ENCODE measurements around the gene SLC9A5. TPM values are rescaled to one million over a fixed set of nuclear protein-coding genes. Genes with fewer than 3 reads are reported as not detected.

Gene SLC9A5
- total and polyA plus RNA-seq, 9 of the 15 experiments (the other 6 are each of a cell fraction or from before 2014, with no cell fraction given) = 0.06 to 3.1 (median 1.2) TPM

DNA sequence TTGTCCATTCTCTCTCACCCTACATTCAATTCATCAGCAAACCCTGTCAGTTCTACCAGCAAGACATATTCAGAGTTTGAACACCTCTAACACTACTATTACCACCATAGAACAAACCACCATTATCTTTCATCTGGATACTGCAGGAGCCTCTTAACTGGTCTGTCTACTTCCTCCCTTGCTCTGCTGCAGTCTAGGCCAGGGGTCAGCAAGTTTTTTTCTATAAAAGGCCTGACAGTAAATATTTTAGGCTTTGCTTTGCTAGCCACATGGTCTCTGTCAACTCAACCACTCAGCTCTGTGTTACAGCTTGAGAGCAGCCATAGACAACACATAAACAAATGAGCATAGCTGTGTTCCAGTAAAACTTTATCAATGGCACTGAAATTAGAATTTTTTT lies 63.9 kb downstream of the SLC9A5 start (continued):
- TF ChIP-seq, protein P1, sequence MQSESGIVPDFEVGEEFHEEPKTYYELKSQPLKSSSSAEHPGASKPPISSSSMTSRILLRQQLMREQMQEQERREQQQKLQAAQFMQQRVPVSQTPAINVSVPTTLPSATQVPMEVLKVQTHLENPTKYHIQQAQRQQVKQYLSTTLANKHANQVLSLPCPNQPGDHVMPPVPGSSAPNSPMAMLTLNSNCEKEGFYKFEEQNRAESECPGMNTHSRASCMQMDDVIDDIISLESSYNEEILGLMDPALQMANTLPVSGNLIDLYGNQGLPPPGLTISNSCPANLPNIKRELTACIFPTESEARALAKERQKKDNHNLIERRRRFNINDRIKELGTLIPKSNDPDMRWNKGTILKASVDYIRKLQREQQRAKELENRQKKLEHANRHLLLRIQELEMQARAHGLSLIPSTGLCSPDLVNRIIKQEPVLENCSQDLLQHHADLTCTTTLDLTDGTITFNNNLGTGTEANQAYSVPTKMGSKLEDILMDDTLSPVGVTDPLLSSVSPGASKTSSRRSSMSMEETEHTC (IDR thresholded peaks at IDR 0.05) = no peak
- TF ChIP-seq, protein P2, sequence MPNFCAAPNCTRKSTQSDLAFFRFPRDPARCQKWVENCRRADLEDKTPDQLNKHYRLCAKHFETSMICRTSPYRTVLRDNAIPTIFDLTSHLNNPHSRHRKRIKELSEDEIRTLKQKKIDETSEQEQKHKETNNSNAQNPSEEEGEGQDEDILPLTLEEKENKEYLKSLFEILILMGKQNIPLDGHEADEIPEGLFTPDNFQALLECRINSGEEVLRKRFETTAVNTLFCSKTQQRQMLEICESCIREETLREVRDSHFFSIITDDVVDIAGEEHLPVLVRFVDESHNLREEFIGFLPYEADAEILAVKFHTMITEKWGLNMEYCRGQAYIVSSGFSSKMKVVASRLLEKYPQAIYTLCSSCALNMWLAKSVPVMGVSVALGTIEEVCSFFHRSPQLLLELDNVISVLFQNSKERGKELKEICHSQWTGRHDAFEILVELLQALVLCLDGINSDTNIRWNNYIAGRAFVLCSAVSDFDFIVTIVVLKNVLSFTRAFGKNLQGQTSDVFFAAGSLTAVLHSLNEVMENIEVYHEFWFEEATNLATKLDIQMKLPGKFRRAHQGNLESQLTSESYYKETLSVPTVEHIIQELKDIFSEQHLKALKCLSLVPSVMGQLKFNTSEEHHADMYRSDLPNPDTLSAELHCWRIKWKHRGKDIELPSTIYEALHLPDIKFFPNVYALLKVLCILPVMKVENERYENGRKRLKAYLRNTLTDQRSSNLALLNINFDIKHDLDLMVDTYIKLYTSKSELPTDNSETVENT (CRISPR knock-in tag; IDR thresholded peaks at IDR 0.05) = no peak
- TF ChIP-seq NR2C2 (CRISPR knock-in tag; IDR thresholded peaks at IDR 0.05) (no peak), NR2C2 (tag; IDR thresholded peaks at IDR 0.05) (0 out of 2 replicates have a peak, but pooled peaks have one; percentile 25), SPI1 (IDR thresholded peaks at IDR 0.05; ENCODE audit: borderline replicate concordance, low read depth, low read length) (peak; percentile 84), EHMT2 (IDR thresholded peaks at IDR 0.05) (peak; percentile 8; the same call in 1 of the 2 replicates), FOS (IDR thresholded peaks at IDR 0.05; ENCODE audit: extremely low read depth, insufficient read length) (no peak)
- TF ChIP-seq, protein P3, sequence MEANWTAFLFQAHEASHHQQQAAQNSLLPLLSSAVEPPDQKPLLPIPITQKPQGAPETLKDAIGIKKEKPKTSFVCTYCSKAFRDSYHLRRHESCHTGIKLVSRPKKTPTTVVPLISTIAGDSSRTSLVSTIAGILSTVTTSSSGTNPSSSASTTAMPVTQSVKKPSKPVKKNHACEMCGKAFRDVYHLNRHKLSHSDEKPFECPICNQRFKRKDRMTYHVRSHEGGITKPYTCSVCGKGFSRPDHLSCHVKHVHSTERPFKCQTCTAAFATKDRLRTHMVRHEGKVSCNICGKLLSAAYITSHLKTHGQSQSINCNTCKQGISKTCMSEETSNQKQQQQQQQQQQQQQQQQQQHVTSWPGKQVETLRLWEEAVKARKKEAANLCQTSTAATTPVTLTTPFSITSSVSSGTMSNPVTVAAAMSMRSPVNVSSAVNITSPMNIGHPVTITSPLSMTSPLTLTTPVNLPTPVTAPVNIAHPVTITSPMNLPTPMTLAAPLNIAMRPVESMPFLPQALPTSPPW (CRISPR knock-in tag; IDR thresholded peaks at IDR 0.05) = 0 out of 2 replicates have a peak, but pooled peaks have one; percentile 15
- TF ChIP-seq, protein P4, sequence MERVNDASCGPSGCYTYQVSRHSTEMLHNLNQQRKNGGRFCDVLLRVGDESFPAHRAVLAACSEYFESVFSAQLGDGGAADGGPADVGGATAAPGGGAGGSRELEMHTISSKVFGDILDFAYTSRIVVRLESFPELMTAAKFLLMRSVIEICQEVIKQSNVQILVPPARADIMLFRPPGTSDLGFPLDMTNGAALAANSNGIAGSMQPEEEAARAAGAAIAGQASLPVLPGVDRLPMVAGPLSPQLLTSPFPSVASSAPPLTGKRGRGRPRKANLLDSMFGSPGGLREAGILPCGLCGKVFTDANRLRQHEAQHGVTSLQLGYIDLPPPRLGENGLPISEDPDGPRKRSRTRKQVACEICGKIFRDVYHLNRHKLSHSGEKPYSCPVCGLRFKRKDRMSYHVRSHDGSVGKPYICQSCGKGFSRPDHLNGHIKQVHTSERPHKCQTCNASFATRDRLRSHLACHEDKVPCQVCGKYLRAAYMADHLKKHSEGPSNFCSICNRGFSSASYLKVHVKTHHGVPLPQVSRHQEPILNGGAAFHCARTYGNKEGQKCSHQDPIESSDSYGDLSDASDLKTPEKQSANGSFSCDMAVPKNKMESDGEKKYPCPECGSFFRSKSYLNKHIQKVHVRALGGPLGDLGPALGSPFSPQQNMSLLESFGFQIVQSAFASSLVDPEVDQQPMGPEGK (CRISPR knock-in tag; IDR thresholded peaks at IDR 0.05; ENCODE audit: borderline replicate concordance) = no peak
- TF ChIP-seq, protein P5, sequence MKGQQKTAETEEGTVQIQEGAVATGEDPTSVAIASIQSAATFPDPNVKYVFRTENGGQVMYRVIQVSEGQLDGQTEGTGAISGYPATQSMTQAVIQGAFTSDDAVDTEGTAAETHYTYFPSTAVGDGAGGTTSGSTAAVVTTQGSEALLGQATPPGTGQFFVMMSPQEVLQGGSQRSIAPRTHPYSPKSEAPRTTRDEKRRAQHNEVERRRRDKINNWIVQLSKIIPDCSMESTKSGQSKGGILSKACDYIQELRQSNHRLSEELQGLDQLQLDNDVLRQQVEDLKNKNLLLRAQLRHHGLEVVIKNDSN (CRISPR knock-in tag; IDR thresholded peaks at IDR 0.05) = no peak
- TF ChIP-seq, protein P6, sequence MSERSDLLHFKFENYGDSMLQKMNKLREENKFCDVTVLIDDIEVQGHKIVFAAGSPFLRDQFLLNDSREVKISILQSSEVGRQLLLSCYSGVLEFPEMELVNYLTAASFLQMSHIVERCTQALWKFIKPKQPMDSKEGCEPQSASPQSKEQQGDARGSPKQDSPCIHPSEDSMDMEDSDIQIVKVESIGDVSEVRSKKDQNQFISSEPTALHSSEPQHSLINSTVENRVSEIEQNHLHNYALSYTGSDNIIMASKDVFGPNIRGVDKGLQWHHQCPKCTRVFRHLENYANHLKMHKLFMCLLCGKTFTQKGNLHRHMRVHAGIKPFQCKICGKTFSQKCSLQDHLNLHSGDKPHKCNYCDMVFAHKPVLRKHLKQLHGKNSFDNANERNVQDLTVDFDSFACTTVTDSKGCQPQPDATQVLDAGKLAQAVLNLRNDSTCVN (CRISPR knock-in tag; IDR thresholded peaks at IDR 0.05) = no peak

Measured in K562 (cell line).